ENCODE results near the gene LRMDA.

- no peak for TF ChIP-seq YY1 (tag by site-specific recombination; IDR thresholded peaks at IDR 0.05)
- TF ChIP-seq CTCF (tag by site-specific recombination; IDR thresholded peaks at IDR 0.05) = no peak
- no peak for TF ChIP-seq ZNF335 (tag by site-specific recombination; conservative IDR thresholded peaks at IDR 0.05)
- TF ChIP-seq REST (tag by site-specific recombination; IDR thresholded peaks at IDR 0.05) = no peak
- no peak for TF ChIP-seq SP2 (tag by site-specific recombination; IDR thresholded peaks at IDR 0.05)
These were observed 324.1 kb downstream of the LRMDA start for GRCh38 chr10:75755528-75755927.
